Thyroid gland (tissue), 4 donors: ENCODE data around the gene FKBP1A. TPM values are rescaled to one million over a fixed set of nuclear protein-coding genes. Genes with fewer than 3 reads are reported as not detected.

Experiments
- DNase-seq, 2 donors: peaks; one replicate each; pipeline ENCODE4 v3.0.0-alpha.2; 2019
- H3K27ac ChIP-seq, 3 donors: fragments of 200-600 bp; sonication (generic); 1 replicate in 2 of 3; 2 replicates in 1 of 3; pipeline ENCODE4 v1.5.1; 2016 to 2019; ENCODE audit warnings: mild to moderate bottlenecking in 1 of 3, moderate library complexity in 1 of 3
- H3K27me3 ChIP-seq: fragments of 200-600 bp; sonication (generic); one replicate; pipeline ENCODE4 v1.5.1; 2019
- H3K36me3 ChIP-seq, 2 donors: fragments of 200-600 bp; sonication (generic); one replicate each; pipeline ENCODE4 v1.5.1; 2016 to 2019
- H3K4me1 ChIP-seq, 2 donors: fragments of 200-600 bp; sonication (generic); one replicate each; pipeline ENCODE4 v1.5.1; 2017 to 2019
- H3K4me3 ChIP-seq, 3 donors: fragments of 200-600 bp; sonication (generic); replicated peaks in 1 of 3; 1 replicate in 2 of 3; 2 replicates in 1 of 3; pipeline ENCODE4 v1.5.1; 2016; ENCODE audit warnings: mild to moderate bottlenecking in 1 of 3
- H3K9me3 ChIP-seq: fragments of 200-600 bp; sonication (generic); one replicate; pipeline ENCODE4 v1.5.1; 2017
- POLR2A ChIP-seq, 2 donors: fragments of 450-650 bp; IDR thresholded peaks; one replicate each; pipeline ENCODE4 v1.6.1; 2017; ENCODE audit warnings: antibody characterized with exemption in 2 of 2, mild to moderate bottlenecking in 2 of 2, moderate library complexity in 1 of 2
- WGBS, 2 donors: methylation state at CpG; one replicate each; pipeline ENCODE4 v1.1.5; 2017; 5-methylcytosine and 5-hydroxymethylcytosine counted together
- intact Hi-C: fragments of 100-400 bp; cut with DNase I; formaldehyde crosslinking; loops from one replicate; pipeline ENCODE4 v1.15.1; 2023
- total RNA-seq, 4 donors: library from RNA; depleted of rRNA; stranded (reverse); fragments of >200 nt; gene quantifications; one replicate each; pipeline ENCODE4 v1.2.3, GENCODE V29; 2016
- TF ChIP-seq, protein P1 (sequence below), 6 experiments: fragments of 200-600 bp in 3 of 6; fragments of 450-650 bp in 3 of 6; sonication (generic) in 3 of 6; IDR thresholded peaks; one replicate each; pipeline ENCODE4 v1.5.1; 2016 to 2019; ENCODE audit warnings: antibody characterized with exemption in 6 of 6, mild to moderate bottlenecking in 2 of 6, inconsistent platforms in 1 of 6, moderate library complexity in 1 of 6

The FKBP1A gene
- total RNA-seq, 4 donors from 2014 or later: 142 to 272 (median 189) TPM

DNA sequence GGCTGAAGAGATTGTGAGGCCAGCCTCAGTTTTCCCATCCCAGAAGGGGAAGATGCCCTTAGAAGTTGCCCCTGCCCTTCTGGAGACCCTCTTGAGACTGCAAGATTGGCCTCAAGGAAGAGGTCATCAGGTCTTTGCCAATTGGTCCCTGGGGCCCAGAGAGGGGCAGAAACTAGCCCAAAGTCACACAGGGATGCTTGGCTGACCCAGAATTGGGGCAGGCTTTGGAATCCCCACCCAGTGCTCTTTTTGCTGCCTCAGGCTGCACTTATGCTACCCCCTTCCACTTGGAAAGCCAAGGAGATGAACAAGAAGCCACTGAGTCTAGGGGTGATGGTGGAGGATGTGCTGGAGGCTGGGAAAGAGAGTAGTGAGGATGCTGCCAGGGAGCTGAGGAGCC is 24.9 kb upstream of the FKBP1A start:
- no peaks in the 10 kb centered on the region for H3K36me3 ChIP-seq
- H3K4me3 ChIP-seq: no peak overlapping the region
- DNase-seq: no peak
- TF ChIP-seq POLR2A (IDR thresholded peaks at IDR 0.05): no peak
- TF ChIP-seq, protein P1, sequence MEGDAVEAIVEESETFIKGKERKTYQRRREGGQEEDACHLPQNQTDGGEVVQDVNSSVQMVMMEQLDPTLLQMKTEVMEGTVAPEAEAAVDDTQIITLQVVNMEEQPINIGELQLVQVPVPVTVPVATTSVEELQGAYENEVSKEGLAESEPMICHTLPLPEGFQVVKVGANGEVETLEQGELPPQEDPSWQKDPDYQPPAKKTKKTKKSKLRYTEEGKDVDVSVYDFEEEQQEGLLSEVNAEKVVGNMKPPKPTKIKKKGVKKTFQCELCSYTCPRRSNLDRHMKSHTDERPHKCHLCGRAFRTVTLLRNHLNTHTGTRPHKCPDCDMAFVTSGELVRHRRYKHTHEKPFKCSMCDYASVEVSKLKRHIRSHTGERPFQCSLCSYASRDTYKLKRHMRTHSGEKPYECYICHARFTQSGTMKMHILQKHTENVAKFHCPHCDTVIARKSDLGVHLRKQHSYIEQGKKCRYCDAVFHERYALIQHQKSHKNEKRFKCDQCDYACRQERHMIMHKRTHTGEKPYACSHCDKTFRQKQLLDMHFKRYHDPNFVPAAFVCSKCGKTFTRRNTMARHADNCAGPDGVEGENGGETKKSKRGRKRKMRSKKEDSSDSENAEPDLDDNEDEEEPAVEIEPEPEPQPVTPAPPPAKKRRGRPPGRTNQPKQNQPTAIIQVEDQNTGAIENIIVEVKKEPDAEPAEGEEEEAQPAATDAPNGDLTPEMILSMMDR (IDR thresholded peaks at IDR 0.05): no peak
- H3K27me3 ChIP-seq: no peaks in the 10 kb centered on the region
- H3K4me1 ChIP-seq: no peaks in the 10 kb centered on the region
- no peaks in the 10 kb centered on the region for H3K9me3 ChIP-seq
- H3K27ac ChIP-seq: no peak overlapping the region
- intact Hi-C loops: no loop called here

GRCh38 chr20:1417273-1417672 is 24.4 kb upstream of the FKBP1A start:
- Histone ChIP-seq H3K27me3 (no peaks in the 10 kb centered on the region), H3K4me3 (no peak overlapping the region), H3K4me1 (no peaks in the 10 kb centered on the region), H3K27ac (no peak overlapping the region), H3K9me3 (no peaks in the 10 kb centered on the region), H3K36me3 (no peaks in the 10 kb centered on the region)
- 48 to 79% methylated on average over 5 of the region's 5 CpGs for WGBS, 2 donors
- no peak for DNase-seq
- TF ChIP-seq POLR2A (IDR thresholded peaks at IDR 0.05): no peak
- TF ChIP-seq, protein P1 (IDR thresholded peaks at IDR 0.05): no peak
- intact Hi-C loops: no loop called here

DNA sequence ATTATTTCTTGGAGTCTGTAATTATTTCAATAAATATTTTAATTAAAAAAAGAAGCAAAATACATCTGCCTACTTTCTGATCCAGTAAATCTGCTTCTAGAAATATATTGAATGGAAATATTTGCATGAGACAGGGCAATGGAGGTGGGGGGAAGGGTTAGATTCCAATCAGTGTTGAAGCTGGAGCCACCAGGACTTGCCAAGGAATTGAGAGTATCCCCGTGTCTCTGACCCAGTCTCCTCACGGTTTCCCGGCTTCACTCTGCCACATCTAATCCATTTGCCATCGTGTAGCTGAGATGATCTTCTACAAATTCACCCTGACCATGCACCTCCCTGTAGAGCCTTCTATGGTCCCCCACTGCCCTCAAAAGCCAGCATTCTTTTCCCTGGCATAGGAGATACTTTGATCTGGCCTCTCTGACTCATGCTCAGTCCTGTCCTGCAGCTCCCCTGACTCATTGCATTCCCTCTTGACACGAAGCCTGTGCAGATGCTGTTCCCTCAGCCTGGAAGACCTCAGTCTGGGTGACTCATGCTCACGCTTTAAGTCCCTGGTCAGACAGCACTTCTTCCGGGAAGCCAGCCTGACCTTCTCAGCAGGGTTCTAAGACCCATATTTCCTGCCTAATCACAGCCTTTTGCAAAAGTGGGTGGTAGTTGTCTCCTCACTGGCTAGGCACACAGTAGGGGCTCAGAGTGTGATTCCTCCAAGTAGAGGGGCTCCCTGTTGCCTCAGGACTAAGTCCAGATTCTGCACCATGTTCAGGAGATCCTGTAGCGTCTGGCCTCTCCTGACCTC is 23.0 kb upstream of the FKBP1A start:
- no peak for TF ChIP-seq POLR2A (IDR thresholded peaks at IDR 0.05)
- TF ChIP-seq, protein P1 (IDR thresholded peaks at IDR 0.05): no peak
- H3K9me3 ChIP-seq: no peaks in the 10 kb centered on the region
- no peaks in the 10 kb centered on the region for H3K4me1 ChIP-seq
- no peak overlapping the region for H3K4me3 ChIP-seq
- H3K27me3 ChIP-seq: no peaks in the 10 kb centered on the region
- intact Hi-C loops: no loop called here
- no peaks in the 10 kb centered on the region for H3K36me3 ChIP-seq
- WGBS, 2 donors: 75 to 82% methylated on average over 8 of the region's 8 CpGs
- H3K27ac ChIP-seq: no peak overlapping the region
- no peak for DNase-seq

DNA sequence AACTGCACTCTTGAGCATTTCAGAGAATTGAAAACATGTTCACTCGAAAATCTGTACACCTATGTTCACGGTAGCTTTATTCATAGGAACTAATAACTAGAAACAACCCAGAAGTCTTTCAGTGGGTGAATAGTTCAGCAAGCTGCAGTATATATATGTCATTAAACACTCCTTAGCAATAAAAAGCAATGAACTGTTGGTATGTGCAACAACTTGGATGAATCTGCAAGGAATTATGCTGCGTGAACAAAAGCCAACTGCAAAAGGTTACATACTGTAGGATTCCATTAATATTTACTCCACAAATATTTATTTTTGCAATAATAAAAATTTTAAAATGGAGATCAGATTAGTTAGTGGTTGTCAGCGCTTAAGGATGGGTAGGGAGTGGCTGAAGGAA is 22.1 kb upstream of the FKBP1A start:
- WGBS, 2 donors: 70 to 85% methylated on average over 4 of the region's 4 CpGs
- H3K36me3 ChIP-seq: no peaks in the 10 kb centered on the region
- TF ChIP-seq POLR2A (IDR thresholded peaks at IDR 0.05): no peak
- TF ChIP-seq, protein P1 (IDR thresholded peaks at IDR 0.05): no peak
- no peaks in the 10 kb centered on the region for H3K27me3 ChIP-seq
- H3K4me1 ChIP-seq: no peaks in the 10 kb centered on the region
- H3K4me3 ChIP-seq: no peak overlapping the region
- H3K9me3 ChIP-seq: no peaks in the 10 kb centered on the region
- no peak overlapping the region for H3K27ac ChIP-seq
- intact Hi-C loops: no loop called here
- no peak for DNase-seq

- WGBS, 2 donors: 48 to 56% methylated on average over 2 of the region's 2 CpGs
- Histone ChIP-seq H3K36me3 (no peaks in the 10 kb centered on the region), H3K27ac (no peak overlapping the region), H3K4me1 (no peaks in the 10 kb centered on the region), H3K27me3 (no peaks in the 10 kb centered on the region), H3K9me3 (no peaks in the 10 kb centered on the region), H3K4me3 (no peak overlapping the region)
- DNase-seq: no peak
- TF ChIP-seq POLR2A (IDR thresholded peaks at IDR 0.05): no peak
- TF ChIP-seq, protein P1 (IDR thresholded peaks at IDR 0.05): no peak
- intact Hi-C loops: no loop called here
Measured at GRCh38 chr20:1405801-1406200, 12.9 kb upstream of the FKBP1A start.
